ENCODE data around the gene ATF2.

Gene ATF2

GRCh38 chr2:175030380-175031271 lies 137.4 kb downstream of the ATF2 start:
- no peak for DNase-seq (ENCODE audit: low read depth in 2 of 2, low spot score in 1 of 2)

GRCh38 chr2:175027755-175028154 lies 140.2 kb downstream of the ATF2 start:
- DNase-seq (ENCODE audit: low read depth in 2 of 2, low spot score in 1 of 2), result no peak

GRCh38 chr2:175026385-175026784 lies 141.6 kb downstream of the ATF2 start:
- no peak for DNase-seq (ENCODE audit: low read depth in 2 of 2, low spot score in 1 of 2)

- no peak for DNase-seq (ENCODE audit: low read depth in 2 of 2, low spot score in 1 of 2)
Measured at GRCh38 chr2:175025946-175026345, 142.1 kb downstream of the ATF2 start.

- DNase-seq (ENCODE audit: low read depth in 2 of 2, low spot score in 1 of 2), result no peak
Measured at GRCh38 chr2:175025233-175025632, 142.8 kb downstream of the ATF2 start.

GRCh38 chr2:175022923-175023322 lies 145.1 kb downstream of the ATF2 start:
- no peak for DNase-seq (ENCODE audit: low read depth in 2 of 2, low spot score in 1 of 2)
